Measurements from ENCODE around the gene DNAH5. TPM values are rescaled to one million over a fixed set of nuclear protein-coding genes. Genes with fewer than 3 reads are reported as not detected.

Gene DNAH5, protein sequence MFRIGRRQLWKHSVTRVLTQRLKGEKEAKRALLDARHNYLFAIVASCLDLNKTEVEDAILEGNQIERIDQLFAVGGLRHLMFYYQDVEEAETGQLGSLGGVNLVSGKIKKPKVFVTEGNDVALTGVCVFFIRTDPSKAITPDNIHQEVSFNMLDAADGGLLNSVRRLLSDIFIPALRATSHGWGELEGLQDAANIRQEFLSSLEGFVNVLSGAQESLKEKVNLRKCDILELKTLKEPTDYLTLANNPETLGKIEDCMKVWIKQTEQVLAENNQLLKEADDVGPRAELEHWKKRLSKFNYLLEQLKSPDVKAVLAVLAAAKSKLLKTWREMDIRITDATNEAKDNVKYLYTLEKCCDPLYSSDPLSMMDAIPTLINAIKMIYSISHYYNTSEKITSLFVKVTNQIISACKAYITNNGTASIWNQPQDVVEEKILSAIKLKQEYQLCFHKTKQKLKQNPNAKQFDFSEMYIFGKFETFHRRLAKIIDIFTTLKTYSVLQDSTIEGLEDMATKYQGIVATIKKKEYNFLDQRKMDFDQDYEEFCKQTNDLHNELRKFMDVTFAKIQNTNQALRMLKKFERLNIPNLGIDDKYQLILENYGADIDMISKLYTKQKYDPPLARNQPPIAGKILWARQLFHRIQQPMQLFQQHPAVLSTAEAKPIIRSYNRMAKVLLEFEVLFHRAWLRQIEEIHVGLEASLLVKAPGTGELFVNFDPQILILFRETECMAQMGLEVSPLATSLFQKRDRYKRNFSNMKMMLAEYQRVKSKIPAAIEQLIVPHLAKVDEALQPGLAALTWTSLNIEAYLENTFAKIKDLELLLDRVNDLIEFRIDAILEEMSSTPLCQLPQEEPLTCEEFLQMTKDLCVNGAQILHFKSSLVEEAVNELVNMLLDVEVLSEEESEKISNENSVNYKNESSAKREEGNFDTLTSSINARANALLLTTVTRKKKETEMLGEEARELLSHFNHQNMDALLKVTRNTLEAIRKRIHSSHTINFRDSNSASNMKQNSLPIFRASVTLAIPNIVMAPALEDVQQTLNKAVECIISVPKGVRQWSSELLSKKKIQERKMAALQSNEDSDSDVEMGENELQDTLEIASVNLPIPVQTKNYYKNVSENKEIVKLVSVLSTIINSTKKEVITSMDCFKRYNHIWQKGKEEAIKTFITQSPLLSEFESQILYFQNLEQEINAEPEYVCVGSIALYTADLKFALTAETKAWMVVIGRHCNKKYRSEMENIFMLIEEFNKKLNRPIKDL (N-terminal part only)
- total RNA-seq = 1 to 10 TPM in 1 of 4 donors, under 1 TPM in 3; under 0.01 to 1.8 (median 0.18) TPM

- intact Hi-C loops (cut with DNase I; ENCODE audit: low total_unique reads) = no loop called here
- DNase-seq = no peak
- H3K4me3 ChIP-seq = no peak within 1 kb of the TSS
- no peaks in the 10 kb centered on the region for H3K4me1 ChIP-seq
- no peak for TF ChIP-seq POLR2A (IDR thresholded peaks at IDR 0.05)
- TF ChIP-seq, protein P1, sequence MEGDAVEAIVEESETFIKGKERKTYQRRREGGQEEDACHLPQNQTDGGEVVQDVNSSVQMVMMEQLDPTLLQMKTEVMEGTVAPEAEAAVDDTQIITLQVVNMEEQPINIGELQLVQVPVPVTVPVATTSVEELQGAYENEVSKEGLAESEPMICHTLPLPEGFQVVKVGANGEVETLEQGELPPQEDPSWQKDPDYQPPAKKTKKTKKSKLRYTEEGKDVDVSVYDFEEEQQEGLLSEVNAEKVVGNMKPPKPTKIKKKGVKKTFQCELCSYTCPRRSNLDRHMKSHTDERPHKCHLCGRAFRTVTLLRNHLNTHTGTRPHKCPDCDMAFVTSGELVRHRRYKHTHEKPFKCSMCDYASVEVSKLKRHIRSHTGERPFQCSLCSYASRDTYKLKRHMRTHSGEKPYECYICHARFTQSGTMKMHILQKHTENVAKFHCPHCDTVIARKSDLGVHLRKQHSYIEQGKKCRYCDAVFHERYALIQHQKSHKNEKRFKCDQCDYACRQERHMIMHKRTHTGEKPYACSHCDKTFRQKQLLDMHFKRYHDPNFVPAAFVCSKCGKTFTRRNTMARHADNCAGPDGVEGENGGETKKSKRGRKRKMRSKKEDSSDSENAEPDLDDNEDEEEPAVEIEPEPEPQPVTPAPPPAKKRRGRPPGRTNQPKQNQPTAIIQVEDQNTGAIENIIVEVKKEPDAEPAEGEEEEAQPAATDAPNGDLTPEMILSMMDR (IDR thresholded peaks at IDR 0.05) = no peak
- H3K36me3 ChIP-seq = no peaks in the 10 kb centered on the region
- H3K9me3 ChIP-seq = no peaks in the 10 kb centered on the region
- H3K27me3 ChIP-seq = no peaks in the 10 kb centered on the region
- no peak within 1 kb of the TSS for H3K27ac ChIP-seq
These were observed at the start of gene DNAH5 for GRCh38 chr5:13944560-13945199. TSS of gene DNAH5 (minus strand) at chr5:13944688. CDS start at chr5:13944438, 250 bp downstream.

DNA sequence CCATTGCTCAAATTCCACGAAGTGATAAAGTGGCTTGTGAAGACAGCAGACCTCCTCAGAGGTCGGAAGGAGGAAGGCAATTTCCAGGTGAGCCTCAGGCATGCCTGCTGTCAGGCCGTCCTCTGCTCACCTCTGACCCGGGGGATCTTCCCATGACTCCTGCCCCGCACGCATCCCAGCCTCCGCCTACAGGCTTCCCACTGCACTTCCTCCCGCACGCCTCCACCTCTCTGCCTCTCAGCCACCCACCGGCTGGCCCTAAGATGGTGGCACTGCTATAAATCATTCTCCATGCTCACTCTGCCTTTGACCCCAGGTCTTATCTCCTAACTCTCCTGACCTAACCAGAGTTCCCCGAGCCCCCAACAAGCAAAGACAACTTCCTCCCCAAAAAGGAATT lies 49.4 kb upstream of the DNAH5 start:
- Histone ChIP-seq H3K27me3 (no peaks in the 10 kb centered on the region), H3K4me3 (no peak overlapping the region), H3K9me3 (no peaks in the 10 kb centered on the region), H3K36me3 (no peaks in the 10 kb centered on the region), H3K27ac (no peak overlapping the region), H3K4me1 (no peaks in the 10 kb centered on the region)
- no peak for TF ChIP-seq POLR2A (IDR thresholded peaks at IDR 0.05)
- TF ChIP-seq, protein P1 (IDR thresholded peaks at IDR 0.05) = no peak
- intact Hi-C loops (cut with DNase I; ENCODE audit: low total_unique reads) = no loop called here
- no peak for DNase-seq

DNA sequence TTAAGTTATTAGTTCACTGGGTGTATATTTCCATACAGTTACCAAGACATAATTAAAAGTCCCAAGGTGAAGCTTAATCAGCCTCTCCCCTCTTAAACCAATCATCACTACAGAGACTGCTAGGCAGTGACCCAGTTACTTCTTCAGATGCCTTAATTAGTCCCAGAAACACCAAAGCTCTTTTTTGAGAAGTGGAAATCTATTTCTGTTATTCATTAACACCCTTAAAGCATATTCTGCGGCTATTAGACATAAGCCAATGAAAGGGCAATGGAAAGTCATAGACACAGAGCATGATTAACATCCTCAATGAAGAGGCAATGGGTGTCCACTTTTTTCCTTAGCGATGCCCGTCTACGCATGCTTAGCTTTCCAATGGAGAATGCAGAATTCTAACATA lies 48.3 kb upstream of the DNAH5 start:
- Histone ChIP-seq H3K4me3 (no peak overlapping the region), H3K27ac (no peak overlapping the region), H3K9me3 (no peaks in the 10 kb centered on the region), H3K27me3 (no peaks in the 10 kb centered on the region), H3K4me1 (no peaks in the 10 kb centered on the region), H3K36me3 (no peaks in the 10 kb centered on the region)
- intact Hi-C loops (cut with DNase I; ENCODE audit: low total_unique reads) = no loop called here
- TF ChIP-seq, protein P1 (IDR thresholded peaks at IDR 0.05) = no peak
- TF ChIP-seq POLR2A (IDR thresholded peaks at IDR 0.05) = no peak
- DNase-seq = no peak

DNA sequence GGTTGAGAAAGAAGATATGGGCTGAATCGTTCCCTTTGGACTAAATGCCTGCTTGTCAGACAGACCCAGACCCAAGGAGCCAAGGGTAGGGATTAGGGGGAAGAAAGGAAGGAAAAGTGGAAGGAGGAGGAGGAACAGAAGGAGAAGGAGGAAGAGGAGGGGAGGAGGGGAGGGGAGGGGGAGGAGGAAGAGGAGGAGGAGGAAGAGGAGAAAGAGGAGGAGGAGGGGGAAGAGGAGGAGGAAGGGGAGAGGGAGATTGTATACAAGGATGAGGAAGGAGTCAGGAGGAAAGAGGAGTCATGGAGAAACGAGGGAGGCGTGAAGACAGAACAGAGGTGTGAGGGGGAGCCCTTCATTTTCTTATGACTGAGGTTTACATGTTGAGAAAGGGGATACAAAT lies 46.9 kb upstream of the DNAH5 start:
- no peaks in the 10 kb centered on the region for H3K9me3 ChIP-seq
- H3K4me1 ChIP-seq = no peaks in the 10 kb centered on the region
- no peak overlapping the region for H3K27ac ChIP-seq
- no peak overlapping the region for H3K4me3 ChIP-seq
- TF ChIP-seq, protein P1 (IDR thresholded peaks at IDR 0.05) = no peak
- TF ChIP-seq POLR2A (IDR thresholded peaks at IDR 0.05) = no peak
- DNase-seq = no peak
- intact Hi-C loops (cut with DNase I; ENCODE audit: low total_unique reads) = no loop called here
- no peaks in the 10 kb centered on the region for H3K27me3 ChIP-seq
- no peaks in the 10 kb centered on the region for H3K36me3 ChIP-seq
